Dedifferentiated amniotic fluid mesenchymal stem cell (primary cell): ENCODE measurements around the gene IL1B.

Experiments
- DNase-seq: peaks from one replicate; pipeline ENCODE4 v3.0.0-alpha.2; 2016; ENCODE audit errors: extremely low spot score

Gene IL1B

GRCh38 chr2:112807233-112807807, 29.3 kb downstream of the IL1B start:
- no peak for DNase-seq

- no peak for DNase-seq
Measured at GRCh38 chr2:112805542-112805941, 31.0 kb downstream of the IL1B start.

- peak; percentile 44 for DNase-seq
Measured at GRCh38 chr2:112803691-112804521, 32.7 kb downstream of the IL1B start.

- no peak for DNase-seq
Measured at GRCh38 chr2:112800881-112801583, 35.5 kb downstream of the IL1B start.

- DNase-seq, result no peak
Measured at GRCh38 chr2:112798979-112799975, 37.3 kb downstream of the IL1B start.

GRCh38 chr2:112796486-112796885, 40.1 kb downstream of the IL1B start:
- no peak for DNase-seq

- DNase-seq, result no peak
Measured at GRCh38 chr2:112795774-112796173, 40.8 kb downstream of the IL1B start.

- DNase-seq, result no peak
Measured at GRCh38 chr2:112794841-112795240, 41.7 kb downstream of the IL1B start.

- no peak for DNase-seq
Measured at GRCh38 chr2:112794131-112794733, 42.3 kb downstream of the IL1B start.

- no peak for DNase-seq
Measured at GRCh38 chr2:112793449-112793978, 43.1 kb downstream of the IL1B start.

- no peak for DNase-seq
Measured at GRCh38 chr2:112792419-112792818, 44.2 kb downstream of the IL1B start.

GRCh38 chr2:112791693-112792230, 44.8 kb downstream of the IL1B start:
- DNase-seq, result no peak

GRCh38 chr2:112791019-112791418, 45.6 kb downstream of the IL1B start:
- DNase-seq, result no peak

- no peak for DNase-seq
Measured at GRCh38 chr2:112790305-112790704, 46.3 kb downstream of the IL1B start.

- DNase-seq, result no peak
Measured at GRCh38 chr2:112789186-112789585, 47.4 kb downstream of the IL1B start.

GRCh38 chr2:112788653-112789052, 47.9 kb downstream of the IL1B start:
- DNase-seq, result no peak

GRCh38 chr2:112787729-112788393, 48.7 kb downstream of the IL1B start:
- DNase-seq, result no peak

- DNase-seq, result no peak
Measured at GRCh38 chr2:112787294-112787693, 49.3 kb downstream of the IL1B start.

GRCh38 chr2:112784199-112785189, 52.1 kb downstream of the IL1B start, which contains the start of gene IL1A:
Gene IL1A (minus strand): TSS chr2:112784493. CDS start chr2:112783770, 723 bp downstream.
- peak; percentile 38 for DNase-seq
